Measurements from ENCODE around the gene RNF150.

- TF ChIP-seq CTCF (IDR thresholded peaks at IDR 0.05; ENCODE audit: insufficient read depth, low read length) (no peak), REST (IDR thresholded peaks at IDR 0.05; ENCODE audit: insufficient replicate concordance, low read depth) (no peak), SPI1 (IDR thresholded peaks at IDR 0.05; ENCODE audit: borderline replicate concordance, low read depth) (no peak), POLR2AphosphoS5 (IDR thresholded peaks at IDR 0.05; ENCODE audit: low read depth) (no peak), GABPA (IDR thresholded peaks at IDR 0.05; ENCODE audit: low read depth) (no peak)
Observed at GRCh38 chr4:140906993-140907962, 226.0 kb downstream of the RNF150 start.
